Measurements from ENCODE around the gene EGF. TPM values are rescaled to one million over a fixed set of nuclear protein-coding genes. Genes with fewer than 3 reads are reported as not detected.
A peak's percentile ranks its signal among the peaks of the same experiment; 100 is the strongest.

Gene EGF
- total RNA-seq, 1 donor from 2014 or later, result 25.5 TPM

- no peaks in the 10 kb centered on the region for H3K36me3 Mint-ChIP-seq
- H3K9me3 Mint-ChIP-seq, result no peaks in the 10 kb centered on the region
- TF ChIP-seq, protein P1, sequence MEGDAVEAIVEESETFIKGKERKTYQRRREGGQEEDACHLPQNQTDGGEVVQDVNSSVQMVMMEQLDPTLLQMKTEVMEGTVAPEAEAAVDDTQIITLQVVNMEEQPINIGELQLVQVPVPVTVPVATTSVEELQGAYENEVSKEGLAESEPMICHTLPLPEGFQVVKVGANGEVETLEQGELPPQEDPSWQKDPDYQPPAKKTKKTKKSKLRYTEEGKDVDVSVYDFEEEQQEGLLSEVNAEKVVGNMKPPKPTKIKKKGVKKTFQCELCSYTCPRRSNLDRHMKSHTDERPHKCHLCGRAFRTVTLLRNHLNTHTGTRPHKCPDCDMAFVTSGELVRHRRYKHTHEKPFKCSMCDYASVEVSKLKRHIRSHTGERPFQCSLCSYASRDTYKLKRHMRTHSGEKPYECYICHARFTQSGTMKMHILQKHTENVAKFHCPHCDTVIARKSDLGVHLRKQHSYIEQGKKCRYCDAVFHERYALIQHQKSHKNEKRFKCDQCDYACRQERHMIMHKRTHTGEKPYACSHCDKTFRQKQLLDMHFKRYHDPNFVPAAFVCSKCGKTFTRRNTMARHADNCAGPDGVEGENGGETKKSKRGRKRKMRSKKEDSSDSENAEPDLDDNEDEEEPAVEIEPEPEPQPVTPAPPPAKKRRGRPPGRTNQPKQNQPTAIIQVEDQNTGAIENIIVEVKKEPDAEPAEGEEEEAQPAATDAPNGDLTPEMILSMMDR (conservative IDR thresholded peaks at IDR 0.05), result no peak
- H3K27ac Mint-ChIP-seq, result no peak overlapping the region
- H3K27me3 Mint-ChIP-seq, result no peaks in the 10 kb centered on the region
- H3K4me3 Mint-ChIP-seq, result no peak overlapping the region
- peaks cover 20% of the 10 kb centered on the region for H3K4me1 Mint-ChIP-seq (ENCODE audit: unreplicated experiment)
- no peak for DNase-seq (ENCODE audit: extremely low spot score, unreplicated experiment)
Measured at GRCh38 chr4:109981936-109982335, 69.3 kb downstream of the EGF start.

DNA sequence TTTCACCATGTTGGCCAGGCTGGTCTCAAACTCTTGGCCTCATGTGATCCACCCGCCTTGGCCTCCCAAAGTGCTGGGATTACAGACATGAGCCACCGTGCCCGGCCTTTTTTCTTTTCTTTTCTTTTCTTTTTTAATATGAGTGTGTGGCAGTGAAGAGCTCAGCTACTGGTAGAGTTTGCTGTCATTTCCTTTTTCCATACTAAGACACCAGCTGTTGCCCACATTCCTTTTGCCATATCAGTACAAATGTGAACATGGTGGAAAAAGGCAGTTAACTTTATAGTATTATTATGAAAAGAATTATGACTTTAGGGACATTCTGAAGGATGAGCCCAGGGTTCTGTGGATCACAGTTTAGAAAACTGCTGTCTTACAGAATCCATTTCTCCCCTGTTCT is 69.8 kb downstream of the EGF start:
- TF ChIP-seq, protein P1 (conservative IDR thresholded peaks at IDR 0.05), result no peak
- no peak overlapping the region for H3K4me3 Mint-ChIP-seq

GRCh38 chr4:109985993-109986974 is 73.6 kb downstream of the EGF start:
- TF ChIP-seq, protein P1 (conservative IDR thresholded peaks at IDR 0.05), result no peak
- Mint-ChIP-seq H3K36me3 (peaks cover 3% of the 10 kb centered on the region), H3K27me3 (peaks cover 3% of the 10 kb centered on the region), H3K27ac (peak overlapping the region; percentile 79), H3K4me1 (ENCODE audit: unreplicated experiment) (peaks cover 6% of the 10 kb centered on the region), H3K4me3 (peak overlapping the region; percentile 3), H3K9me3 (no peaks in the 10 kb centered on the region)
- DNase-seq (ENCODE audit: extremely low spot score, unreplicated experiment), result no peak

More for the DNA sequence above, 69.8 kb downstream of the EGF start:
- no peak overlapping the region for H3K27ac Mint-ChIP-seq
- DNase-seq (ENCODE audit: extremely low spot score, unreplicated experiment), result no peak
- no peaks in the 10 kb centered on the region for H3K27me3 Mint-ChIP-seq
- no peaks in the 10 kb centered on the region for H3K9me3 Mint-ChIP-seq
- no peaks in the 10 kb centered on the region for H3K36me3 Mint-ChIP-seq
- peaks cover 20% of the 10 kb centered on the region for H3K4me1 Mint-ChIP-seq (ENCODE audit: unreplicated experiment)

GRCh38 chr4:109989044-109989443 is 76.4 kb downstream of the EGF start:
- no peak for DNase-seq (ENCODE audit: extremely low spot score, unreplicated experiment)
- Mint-ChIP-seq H3K4me3 (peak overlapping the region; percentile 72), H3K4me1 (ENCODE audit: unreplicated experiment) (peaks cover 13% of the 10 kb centered on the region), H3K36me3 (peaks cover 3% of the 10 kb centered on the region), H3K9me3 (no peaks in the 10 kb centered on the region), H3K27me3 (peaks cover 3% of the 10 kb centered on the region), H3K27ac (peak overlapping the region; percentile 95)
- TF ChIP-seq, protein P1 (conservative IDR thresholded peaks at IDR 0.05), result no peak

DNA sequence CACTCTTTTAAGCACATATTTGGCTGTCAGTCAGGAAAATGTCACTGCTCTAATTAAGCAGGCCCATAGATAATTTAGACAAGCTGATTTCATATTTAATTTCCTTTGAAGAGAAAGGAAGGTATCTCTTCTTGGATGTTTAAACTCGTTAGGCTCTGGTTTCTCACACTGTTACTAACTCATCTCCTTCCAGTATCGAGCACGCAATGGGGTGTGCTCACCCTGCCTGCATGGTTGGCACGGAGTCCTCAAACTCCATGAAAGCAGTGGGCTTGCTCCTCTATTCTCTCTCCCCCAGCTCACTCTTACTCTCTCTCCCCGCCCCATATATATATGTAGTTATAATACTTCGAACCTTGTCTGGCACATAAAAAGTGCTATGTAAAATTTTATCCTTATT is 76.9 kb downstream of the EGF start:
- TF ChIP-seq, protein P1 (conservative IDR thresholded peaks at IDR 0.05), result no peak
- Mint-ChIP-seq H3K4me3 (peak overlapping the region; percentile 72), H3K27ac (peak overlapping the region; percentile 95), H3K27me3 (peaks cover 3% of the 10 kb centered on the region), H3K9me3 (no peaks in the 10 kb centered on the region), H3K4me1 (ENCODE audit: unreplicated experiment) (peaks cover 13% of the 10 kb centered on the region), H3K36me3 (peaks cover 3% of the 10 kb centered on the region)
- DNase-seq (ENCODE audit: extremely low spot score, unreplicated experiment), result no peak

All from type B pancreatic cell (in vitro differentiated cells).